ENCODE results near the gene NAA20.

Gene NAA20, protein sequence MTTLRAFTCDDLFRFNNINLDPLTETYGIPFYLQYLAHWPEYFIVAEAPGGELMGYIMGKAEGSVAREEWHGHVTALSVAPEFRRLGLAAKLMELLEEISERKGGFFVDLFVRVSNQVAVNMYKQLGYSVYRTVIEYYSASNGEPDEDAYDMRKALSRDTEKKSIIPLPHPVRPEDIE

DNA sequence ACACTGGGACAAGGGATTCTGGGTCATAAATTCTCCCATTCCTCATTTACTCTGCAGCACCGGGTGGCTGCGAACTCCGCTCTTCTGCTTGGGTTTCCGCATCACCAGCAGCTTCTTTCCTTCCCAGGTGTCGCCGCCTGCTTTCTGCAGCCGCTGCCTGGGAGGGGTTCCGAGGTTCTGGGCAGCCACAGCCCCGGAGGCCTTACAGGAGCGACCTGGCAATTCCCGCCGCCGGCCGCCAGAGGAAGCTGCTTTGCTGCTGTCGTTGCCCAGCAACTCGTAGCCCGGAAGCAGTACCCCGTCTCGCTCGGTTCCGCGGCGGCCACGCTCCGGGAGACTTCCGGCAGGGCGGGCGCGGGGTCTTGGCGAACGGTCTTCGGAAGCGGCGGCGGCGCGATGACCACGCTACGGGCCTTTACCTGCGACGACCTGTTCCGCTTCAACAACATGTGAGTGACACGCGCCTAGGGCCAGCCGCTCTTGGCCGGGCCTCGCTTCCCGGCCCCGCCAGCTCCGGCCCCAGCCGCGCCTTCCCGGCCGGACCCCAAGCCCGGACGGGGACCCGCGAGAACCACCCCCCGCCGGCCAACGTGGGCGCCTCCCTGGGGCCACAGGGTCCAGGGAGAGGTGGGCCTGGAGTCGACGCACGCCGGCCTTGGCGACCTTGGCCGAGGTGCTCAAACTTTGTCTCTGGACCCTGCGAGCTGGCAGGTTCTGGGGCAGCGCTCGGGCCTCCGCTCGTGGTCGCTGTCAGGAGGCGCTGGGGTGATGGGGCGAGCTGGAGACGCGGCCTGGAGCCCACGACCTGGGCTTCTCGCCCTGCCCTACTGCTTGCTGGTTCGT is at the start of gene NAA20:
NAA20 (plus strand) TSS at position 362 of the 843 bp plus-strand sequence; CDS start at position 397, 35 bp downstream.
- Histone ChIP-seq H3K36me3 (no peaks in the 10 kb centered on the region), H3K9me3 (no peaks in the 10 kb centered on the region), H3K4me3 (peak within 1 kb of the TSS; percentile 80 to 97), H3K27me3 (no peaks in the 10 kb centered on the region), H3K4me1 (peaks cover 0 to 35% (median 24%) of the 10 kb centered on the region in 4 donors), H3K27ac (peak within 1 kb of the TSS; percentile 78 to 87)
- peak; percentile 90 to 96 for DNase-seq
- intact Hi-C loops (cut with DNase I; ENCODE audit: low total_unique reads) = loop anchor here (5.0 kb wide), 1 partner anchor 35 kb away; the partner anchor contains the start of genes CFAP61 and CRNKL1
- TF ChIP-seq, protein P1, sequence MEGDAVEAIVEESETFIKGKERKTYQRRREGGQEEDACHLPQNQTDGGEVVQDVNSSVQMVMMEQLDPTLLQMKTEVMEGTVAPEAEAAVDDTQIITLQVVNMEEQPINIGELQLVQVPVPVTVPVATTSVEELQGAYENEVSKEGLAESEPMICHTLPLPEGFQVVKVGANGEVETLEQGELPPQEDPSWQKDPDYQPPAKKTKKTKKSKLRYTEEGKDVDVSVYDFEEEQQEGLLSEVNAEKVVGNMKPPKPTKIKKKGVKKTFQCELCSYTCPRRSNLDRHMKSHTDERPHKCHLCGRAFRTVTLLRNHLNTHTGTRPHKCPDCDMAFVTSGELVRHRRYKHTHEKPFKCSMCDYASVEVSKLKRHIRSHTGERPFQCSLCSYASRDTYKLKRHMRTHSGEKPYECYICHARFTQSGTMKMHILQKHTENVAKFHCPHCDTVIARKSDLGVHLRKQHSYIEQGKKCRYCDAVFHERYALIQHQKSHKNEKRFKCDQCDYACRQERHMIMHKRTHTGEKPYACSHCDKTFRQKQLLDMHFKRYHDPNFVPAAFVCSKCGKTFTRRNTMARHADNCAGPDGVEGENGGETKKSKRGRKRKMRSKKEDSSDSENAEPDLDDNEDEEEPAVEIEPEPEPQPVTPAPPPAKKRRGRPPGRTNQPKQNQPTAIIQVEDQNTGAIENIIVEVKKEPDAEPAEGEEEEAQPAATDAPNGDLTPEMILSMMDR (IDR thresholded peaks at IDR 0.05) = peak; percentile 87 to 91

DNA sequence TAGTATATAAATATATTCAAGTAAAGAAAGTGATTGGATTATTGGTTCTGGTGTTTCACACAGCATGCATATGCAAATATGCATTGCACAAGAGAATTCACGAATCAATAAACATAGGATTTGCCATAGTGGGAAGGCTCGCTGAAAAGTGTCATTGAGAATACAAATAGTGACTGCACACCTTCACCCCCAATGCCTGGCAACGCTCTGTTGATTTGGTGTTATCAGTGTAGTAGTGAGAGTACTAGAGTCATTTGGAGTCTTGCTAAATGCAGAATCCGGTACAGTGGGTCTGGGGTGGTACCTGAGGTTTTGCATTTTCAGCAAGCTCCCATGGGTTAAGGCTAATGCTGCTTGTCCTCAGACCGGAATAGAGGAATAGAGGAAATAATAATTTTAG is 49.7 kb upstream of the NAA20 start:
- Histone ChIP-seq H3K36me3 (peaks cover 4 to 64% (median 57%) of the 10 kb centered on the region in 3 donors), H3K4me3 (no peak overlapping the region), H3K27ac (no peak overlapping the region), H3K27me3 (no peaks in the 10 kb centered on the region), H3K4me1 (peaks cover 0 to 4% (median 2%) of the 10 kb centered on the region in 4 donors), H3K9me3 (no peaks in the 10 kb centered on the region)
- DNase-seq = no peak
- intact Hi-C loops (cut with DNase I; ENCODE audit: low total_unique reads) = no loop called here
- TF ChIP-seq, protein P1 (IDR thresholded peaks at IDR 0.05) = no peak

DNA sequence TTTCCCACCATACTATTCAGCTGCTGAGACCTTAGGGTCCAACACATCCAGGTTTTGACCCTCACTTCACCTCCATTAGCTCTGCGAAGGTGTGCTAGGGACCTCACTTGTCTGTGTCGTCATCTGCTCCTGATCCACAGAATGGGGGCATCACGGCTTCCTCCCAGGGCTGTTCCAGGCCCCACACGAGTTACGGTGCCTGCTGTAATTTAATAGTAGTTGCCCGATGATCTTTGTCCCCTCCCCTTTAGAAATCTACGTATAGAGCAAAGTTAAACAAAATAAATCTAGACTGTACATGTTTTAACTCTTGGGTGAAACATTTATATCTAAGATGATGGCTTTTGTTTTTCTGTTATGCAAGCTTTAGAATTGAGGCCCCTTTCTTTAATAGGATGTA is 49.1 kb upstream of the NAA20 start:
- no peaks in the 10 kb centered on the region for H3K27me3 ChIP-seq
- peaks cover 4 to 58% (median 51%) of the 10 kb centered on the region in 3 donors for H3K36me3 ChIP-seq
- DNase-seq = no peak
- peaks cover 0 to 9% (median 3%) of the 10 kb centered on the region in 4 donors for H3K4me1 ChIP-seq
- H3K9me3 ChIP-seq = no peaks in the 10 kb centered on the region
- no peak overlapping the region for H3K4me3 ChIP-seq
- H3K27ac ChIP-seq = no peak overlapping the region
- TF ChIP-seq, protein P1 (IDR thresholded peaks at IDR 0.05) = no peak
- intact Hi-C loops (cut with DNase I; ENCODE audit: low total_unique reads) = no loop called here

DNA sequence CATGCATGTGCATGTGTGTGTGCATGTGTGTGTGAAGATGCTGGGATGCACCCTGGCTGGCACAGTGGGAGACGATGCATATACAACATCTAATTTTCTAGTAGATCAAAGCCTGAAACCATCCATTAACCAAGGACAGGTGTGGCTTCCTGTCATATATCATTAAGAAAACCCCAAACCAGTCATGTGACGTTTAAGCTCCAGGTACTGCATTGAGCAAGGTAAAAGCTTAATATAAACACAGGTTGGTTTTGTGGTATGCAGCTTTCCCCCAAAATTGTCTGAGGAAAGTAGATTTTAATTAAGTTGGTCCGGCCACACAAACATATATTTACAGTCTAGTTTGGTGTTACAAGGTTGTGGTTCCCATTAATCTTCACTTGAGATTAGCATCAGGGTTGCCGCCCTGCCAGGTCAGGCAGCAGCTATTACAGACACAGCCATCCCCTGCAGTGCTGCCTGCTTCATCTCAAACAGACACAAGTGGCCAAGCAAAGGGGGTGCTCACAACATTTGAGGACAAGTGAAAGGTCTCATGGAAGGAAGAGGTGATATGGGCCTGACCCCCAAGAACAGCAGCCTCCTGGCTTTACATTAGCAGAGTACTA is 48.6 kb upstream of the NAA20 start:
- no peak for DNase-seq
- Histone ChIP-seq H3K27ac (no peak overlapping the region), H3K9me3 (no peaks in the 10 kb centered on the region), H3K4me1 (peaks cover 0 to 14% (median 8%) of the 10 kb centered on the region in 4 donors), H3K27me3 (no peaks in the 10 kb centered on the region), H3K36me3 (peaks cover 4 to 55% (median 46%) of the 10 kb centered on the region in 3 donors), H3K4me3 (no peak overlapping the region)
- TF ChIP-seq, protein P1 (IDR thresholded peaks at IDR 0.05) = no peak
- intact Hi-C loops (cut with DNase I; ENCODE audit: low total_unique reads) = no loop called here

DNA sequence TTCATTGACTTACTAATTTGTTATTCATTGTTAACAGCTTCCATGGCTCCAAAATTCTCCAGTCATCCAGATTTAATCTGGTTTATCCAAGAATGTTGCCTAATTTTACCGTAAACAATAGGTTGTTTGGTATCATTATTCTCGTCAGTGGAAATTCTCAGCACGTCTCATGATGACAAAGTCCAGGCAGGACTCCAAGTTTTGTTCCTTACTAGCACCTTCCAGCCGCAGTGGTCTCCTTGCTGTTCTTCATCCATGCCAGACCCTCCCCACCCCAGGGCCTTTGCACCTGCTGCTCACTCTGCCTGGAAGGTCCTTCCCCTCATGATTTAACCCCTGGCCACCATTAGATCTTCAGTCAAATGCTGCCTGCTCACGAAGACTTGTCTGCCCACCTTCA is 48.1 kb upstream of the NAA20 start:
- H3K4me3 ChIP-seq = no peak overlapping the region
- no peaks in the 10 kb centered on the region for H3K27me3 ChIP-seq
- TF ChIP-seq, protein P1 (IDR thresholded peaks at IDR 0.05) = no peak
- no peak overlapping the region for H3K27ac ChIP-seq
- peaks cover 4 to 55% (median 44%) of the 10 kb centered on the region in 3 donors for H3K36me3 ChIP-seq
- no peaks in the 10 kb centered on the region for H3K9me3 ChIP-seq
- no peak for DNase-seq
- intact Hi-C loops (cut with DNase I; ENCODE audit: low total_unique reads) = no loop called here
- H3K4me1 ChIP-seq = peaks cover 0 to 20% (median 13%) of the 10 kb centered on the region in 4 donors

Measured in tibial artery (tissue), 4 donors.